ENCODE results near the gene RIPPLY3.
A peak's percentile ranks its signal among the peaks of the same experiment; 100 is the strongest.

The RIPPLY3 gene

DNA sequence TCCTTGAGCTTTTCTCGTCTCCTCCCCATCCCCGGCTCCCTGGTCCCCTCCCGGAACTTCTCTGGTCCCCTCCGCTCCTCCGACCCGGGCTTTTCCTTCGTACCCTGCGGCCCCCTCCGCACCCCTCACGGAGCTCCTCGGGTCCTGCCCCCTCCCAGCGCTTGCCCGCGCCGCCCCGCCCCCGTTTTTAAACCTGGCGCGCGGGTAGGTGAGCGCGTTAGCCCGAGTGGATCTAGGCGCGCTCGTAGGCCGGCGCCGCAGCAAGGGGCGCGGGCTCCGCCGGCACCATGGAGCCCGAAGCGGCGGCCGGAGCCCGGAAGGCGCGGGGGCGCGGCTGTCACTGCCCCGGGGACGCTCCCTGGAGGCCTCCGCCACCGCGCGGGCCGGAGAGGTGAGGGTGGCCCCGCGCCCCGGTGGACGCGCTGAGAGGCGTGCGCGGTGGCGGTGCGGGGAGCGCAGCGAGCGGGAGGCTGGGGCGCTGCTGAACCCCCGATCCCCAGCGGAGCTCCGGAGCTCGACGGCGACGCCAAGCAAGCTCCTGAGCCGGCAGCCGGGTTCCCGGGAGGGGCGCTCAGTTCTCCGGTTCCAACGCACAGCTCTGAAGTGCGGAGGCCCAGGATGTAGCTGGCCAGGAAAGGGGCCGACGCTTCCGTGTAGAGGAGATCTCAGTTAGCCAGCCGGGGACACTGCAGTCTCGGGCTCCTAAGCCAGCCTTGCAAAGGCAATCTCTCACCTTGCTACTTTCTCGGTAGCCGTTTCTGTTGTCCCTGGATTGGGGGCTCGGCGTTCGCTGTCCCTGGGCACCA lies at the start of gene RIPPLY3:
Gene RIPPLY3 (plus strand): TSS at position 217 of the 806 bp plus-strand sequence. CDS start 71 bp downstream, at position 288.
- DNase-seq, result peak; percentile 24

- peak; percentile 15 for DNase-seq
Measured at GRCh38 chr21:36959020-36959835, 47.3 kb upstream of the RIPPLY3 start.

DNA sequence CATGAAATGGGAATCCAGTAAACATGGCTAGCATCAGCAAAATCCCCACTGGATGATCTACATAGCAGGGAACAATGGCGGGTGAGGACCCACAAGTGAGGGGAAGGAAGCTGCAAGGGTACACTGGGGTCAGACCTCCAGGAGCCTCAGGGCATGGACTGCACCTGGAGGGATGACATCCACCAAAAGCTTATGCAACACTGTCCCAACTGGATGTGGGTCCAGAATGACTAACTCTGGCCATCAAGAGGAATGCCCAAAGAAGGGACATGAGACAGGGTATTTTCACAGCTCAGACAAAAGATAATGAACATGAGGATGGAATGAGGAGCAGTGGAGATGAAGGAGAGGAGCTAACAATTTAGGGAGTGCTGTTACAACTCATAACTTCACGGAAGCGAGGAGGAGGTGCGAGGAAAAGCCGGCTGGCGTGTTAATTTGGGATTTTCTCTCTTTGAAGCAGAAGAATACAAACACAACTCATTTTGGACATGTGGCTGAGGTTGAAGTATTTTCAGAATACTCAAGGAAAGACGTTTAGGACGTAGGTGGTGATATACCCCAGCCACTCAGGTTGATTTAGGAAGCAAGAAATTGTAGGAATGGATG lies 45.7 kb upstream of the RIPPLY3 start:
- no peak for DNase-seq

DNA sequence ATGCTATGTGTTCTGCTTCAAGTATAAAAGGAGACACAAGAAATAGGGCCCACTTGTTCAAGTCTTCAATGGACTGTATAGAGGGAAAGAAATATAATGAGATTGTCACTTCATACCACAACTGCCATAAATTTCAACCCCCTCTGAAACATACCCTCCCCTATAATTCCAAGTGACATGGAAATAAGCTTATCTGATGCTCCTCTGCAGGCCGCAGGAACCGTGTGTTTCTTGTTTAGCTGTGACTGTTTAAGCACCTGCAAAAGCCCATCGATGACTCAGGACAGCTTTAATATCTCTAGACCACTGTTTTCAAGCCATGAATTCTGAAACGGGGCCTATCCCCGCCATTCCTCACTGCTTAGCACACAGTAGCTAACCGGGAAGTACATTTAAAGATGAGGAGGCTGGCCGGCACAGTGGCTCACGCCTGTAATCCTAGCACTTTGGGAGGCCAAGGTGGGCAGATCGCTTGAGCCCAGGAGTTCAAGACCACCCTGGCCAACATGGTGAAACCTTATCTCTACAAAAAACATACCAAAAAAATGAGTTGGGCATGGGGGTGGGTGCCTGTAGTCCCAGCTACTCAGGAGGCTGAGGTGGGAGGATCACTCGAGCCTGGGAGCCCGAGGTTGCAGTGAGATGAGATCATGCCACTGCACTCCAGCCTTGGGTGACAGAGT lies 44.3 kb upstream of the RIPPLY3 start:
- no peak for DNase-seq

DNA sequence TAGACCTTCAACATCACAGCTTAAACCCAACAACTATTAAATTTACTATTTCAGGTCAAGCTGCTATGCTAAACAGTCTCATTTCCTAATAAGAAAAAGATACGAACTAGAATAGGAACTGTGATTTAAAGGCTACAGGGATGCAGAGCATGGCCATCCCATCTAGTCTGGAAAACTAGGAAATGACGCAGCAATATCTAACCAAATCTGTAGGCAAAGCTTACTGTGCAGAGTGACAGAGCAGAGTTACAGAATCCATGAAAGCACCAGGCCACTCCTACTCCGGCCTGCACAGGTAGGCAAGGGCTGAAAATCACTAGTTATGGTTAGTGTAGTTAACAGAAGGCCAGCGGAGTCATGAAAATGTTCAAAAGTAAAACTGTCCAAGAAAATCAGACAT lies 42.1 kb upstream of the RIPPLY3 start:
- no peak for DNase-seq

DNA sequence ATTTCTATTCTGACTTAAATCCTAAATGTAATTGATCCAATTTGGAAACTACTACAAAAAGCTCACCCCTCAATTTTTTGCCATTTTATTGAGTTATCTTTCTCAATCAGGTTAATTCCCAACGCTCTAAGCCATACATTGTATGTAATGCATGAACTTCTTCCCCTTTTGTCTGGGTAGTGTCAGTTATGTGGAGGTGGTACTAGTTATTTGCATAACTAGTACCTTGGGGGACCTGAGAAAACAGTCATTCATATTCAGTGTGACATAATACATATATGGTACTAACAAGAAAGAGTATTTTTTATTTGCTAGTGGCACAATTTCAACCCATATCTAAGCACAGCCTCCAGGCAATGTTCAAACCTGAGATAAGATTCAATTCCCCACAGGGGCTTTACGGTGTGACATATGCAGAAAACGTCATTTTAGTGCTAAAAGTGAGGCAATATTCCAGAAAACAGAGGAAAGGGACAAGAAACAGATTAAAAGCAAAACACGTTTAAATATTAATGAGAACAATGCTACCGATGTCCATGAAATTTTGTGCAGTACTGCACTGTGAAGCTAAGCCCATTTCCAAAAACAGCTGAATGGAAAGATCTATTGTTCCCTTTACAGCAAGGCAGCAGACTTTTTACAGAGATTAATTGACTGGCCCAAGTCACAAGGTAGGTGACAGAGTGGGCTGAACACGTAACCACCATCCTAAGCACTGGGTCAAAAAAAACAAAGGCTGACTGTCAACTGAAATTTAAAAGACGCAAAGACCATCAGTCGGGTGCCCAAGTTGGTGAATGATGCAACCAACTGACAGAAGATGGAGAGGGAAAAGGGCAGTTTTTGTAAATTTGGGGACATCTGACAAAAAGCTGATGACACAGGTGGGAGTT lies 41.4 kb upstream of the RIPPLY3 start:
- no peak for DNase-seq

GRCh38 chr21:36965720-36966065 lies 40.8 kb upstream of the RIPPLY3 start:
- DNase-seq, result peak; percentile 19

- DNase-seq, result peak; percentile 77
Measured at GRCh38 chr21:36966066-36966820, 40.3 kb upstream of the RIPPLY3 start, which contains the start of gene HLCS. HLCS (minus strand) TSS chr21:36966669; CDS start chr21:36966638, 31 bp downstream.

DNA sequence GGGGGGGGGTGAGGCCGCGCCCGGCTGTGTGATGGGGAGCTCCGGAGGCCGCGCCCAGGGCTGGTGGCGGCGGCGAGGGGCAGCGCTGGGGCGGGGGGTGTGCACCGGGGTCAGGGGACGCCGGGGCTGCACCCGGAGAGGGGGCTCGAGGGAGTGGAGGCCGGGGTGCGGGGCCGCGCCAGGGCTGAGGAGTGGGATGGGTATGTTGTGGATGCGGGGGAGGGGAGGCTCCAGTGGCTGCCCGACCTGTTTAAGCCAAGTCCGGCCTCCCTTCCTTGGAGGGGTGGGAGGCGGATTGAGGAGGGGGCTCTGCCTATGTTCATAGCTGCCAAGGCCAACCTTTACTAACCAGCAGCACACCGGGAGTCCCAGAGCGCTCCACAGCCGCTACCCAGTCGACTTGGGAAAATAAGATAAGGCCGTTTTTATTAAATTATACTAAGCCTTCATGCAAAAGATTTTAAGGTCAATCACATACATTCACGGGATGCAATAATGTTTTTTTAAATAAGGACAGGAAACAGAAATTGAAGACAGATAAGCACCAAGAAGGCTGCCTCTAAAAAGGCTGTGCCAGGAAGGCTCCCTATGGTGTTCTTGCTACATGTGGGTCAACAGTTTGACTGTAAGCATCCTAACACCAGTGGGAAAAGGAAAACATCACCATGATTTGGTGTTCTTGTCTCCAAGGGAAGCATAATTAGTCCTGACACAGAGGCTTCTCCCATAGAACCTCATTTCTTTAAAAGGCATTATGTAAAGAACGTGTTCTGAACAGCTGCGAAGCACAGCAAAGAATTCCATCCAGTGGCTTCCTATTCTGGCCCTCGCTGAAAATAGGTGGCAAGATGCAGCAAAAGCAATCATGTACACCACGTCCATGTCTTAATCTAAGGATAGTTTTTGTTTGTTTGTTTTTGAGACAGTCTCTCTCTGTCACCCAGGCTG lies 39.4 kb upstream of the RIPPLY3 start:
- DNase-seq, result no peak

DNA sequence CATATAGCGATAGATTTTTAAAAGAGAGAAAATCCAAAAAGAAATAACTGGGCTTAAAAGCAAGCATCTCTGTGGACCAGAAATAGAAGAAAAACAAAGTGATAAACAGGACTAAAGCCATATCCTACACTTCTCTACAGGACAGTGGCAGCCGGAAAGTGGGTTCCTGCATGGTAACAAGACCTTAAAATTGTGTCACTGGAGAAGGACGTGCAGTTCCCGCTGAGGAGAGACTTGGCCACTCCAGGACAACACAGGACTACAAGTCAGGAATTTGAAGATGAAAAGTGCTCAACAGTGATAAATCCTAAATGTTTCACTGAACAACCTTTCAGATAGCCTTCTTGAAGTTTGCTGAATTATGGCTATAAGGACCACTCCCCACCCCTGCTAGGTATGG lies 38.1 kb upstream of the RIPPLY3 start:
- no peak for DNase-seq

DNA sequence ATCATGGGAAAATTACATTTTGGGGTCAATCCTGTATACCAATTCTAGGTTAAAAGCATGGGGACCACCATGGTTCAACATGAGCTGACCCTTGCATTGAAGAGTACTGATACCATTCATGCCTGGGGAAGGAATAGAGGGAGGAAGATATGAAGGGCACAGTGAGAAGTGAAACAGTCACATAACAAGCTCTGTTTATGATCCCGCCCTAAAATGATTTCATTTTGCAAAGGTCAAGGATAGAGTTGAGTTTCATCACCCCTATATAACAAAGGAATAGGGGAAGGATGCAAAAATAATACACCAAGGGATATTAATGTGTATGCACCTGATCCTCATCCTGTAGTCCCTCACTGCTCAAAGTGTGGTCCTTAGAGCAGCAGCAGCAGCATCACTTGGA lies 37.5 kb upstream of the RIPPLY3 start:
- DNase-seq, result no peak

DNA sequence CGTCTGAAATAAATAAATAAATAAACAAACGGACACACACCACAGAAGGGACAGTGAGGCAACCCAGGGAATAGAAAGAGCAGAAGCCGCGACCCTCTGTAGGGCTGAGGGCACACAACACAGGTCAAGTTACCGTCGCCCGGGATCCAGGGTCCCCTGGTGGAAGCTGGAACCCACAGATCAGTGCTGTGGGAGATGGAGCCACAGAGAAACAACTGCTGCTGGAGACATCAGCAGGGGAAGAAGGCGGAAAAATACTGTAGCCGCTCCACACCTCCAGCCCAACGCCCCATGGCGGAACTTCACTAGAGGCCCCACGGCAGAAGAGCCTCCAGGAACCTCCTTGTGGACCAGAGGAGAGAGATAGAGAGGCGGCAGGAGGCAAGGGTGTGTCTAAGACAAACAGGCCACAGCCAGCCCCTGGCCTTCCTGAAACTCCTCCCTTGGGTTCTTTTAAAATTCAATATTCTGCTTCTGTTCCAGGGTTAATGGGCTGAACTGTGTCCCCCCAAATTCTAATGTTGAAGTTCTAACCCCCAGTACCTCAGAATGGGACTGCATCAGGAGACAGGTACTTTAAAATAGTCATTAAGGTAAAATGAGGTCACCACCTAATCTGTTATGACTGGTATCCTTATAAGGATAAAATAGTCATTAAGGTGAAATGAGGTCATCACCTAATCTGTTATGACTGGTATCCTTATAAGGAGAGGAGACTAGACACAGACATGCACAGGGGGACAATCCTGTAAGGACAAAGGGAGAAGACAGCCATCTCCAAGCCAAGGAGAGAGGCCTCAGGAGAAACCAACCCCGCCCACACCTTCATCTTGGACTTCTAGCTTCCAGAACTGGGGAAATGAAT lies 32.3 kb upstream of the RIPPLY3 start:
- DNase-seq, result no peak

GRCh38 chr21:36974851-36975192 lies 31.7 kb upstream of the RIPPLY3 start:
- DNase-seq, result no peak

- DNase-seq, result no peak
Measured at GRCh38 chr21:36976228-36976861, 30.2 kb upstream of the RIPPLY3 start.

DNA sequence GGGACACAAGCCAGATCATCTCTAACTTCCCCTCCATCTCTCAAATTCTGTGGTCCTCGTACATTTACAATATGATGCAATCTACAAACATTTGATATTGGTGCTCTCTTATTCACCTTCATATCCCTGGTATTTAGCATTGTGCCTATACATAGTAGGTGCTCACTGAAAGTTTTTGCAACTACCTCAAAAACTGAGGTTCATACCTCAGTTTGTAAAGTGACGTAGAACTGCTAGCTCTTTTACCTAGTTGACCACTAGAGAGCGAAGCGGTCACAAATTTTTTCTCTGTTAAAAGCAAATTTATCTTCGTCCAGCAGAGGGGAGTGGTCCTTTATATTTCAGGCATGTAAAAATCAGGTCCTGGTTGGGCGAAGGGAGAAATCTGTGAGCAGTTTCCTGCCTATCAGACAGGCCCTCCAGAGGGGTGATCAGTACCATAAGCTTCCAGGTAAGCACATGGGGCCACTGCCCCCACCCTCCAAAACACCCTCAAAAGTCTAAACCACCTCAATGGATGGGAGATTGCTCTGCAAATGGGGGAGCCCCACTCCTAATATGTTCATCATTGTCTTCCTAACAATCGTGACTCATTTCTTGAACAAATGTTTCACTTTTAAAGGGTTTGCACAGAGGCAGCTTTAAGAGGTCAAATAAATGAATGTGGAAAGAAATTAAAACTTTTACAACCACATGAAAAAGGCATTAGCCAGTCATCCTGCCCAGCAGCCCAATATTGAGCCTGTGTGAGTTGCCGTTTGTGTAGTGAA lies 29.4 kb upstream of the RIPPLY3 start:
- DNase-seq, result peak; percentile 55

- DNase-seq, result peak; percentile 22
Measured at GRCh38 chr21:36980280-36981048, 26.0 kb upstream of the RIPPLY3 start.

GRCh38 chr21:36981049-36981391 lies 25.5 kb upstream of the RIPPLY3 start:
- no peak for DNase-seq

Data from activated CD4-positive, alpha-beta T cell treated with anti-CD3 and anti-CD28 coated beads for 48 hours (primary cell).